GM19455 (cell line): ENCODE data around the gene SLC38A3.
"Not testable (repeated sequence)": the region's sequence is repeated elsewhere in the genome, so short reads cannot be mapped to it uniquely, and the experiment has no call there.

Source experiments
- ATAC-seq: cut with Tn5 transposase; IDR thresholded peaks from one replicate; pipeline ENCODE4 v1.9.1; 2021; ENCODE audit not compliant: unreplicated experiment

The SLC38A3 gene

DNA sequence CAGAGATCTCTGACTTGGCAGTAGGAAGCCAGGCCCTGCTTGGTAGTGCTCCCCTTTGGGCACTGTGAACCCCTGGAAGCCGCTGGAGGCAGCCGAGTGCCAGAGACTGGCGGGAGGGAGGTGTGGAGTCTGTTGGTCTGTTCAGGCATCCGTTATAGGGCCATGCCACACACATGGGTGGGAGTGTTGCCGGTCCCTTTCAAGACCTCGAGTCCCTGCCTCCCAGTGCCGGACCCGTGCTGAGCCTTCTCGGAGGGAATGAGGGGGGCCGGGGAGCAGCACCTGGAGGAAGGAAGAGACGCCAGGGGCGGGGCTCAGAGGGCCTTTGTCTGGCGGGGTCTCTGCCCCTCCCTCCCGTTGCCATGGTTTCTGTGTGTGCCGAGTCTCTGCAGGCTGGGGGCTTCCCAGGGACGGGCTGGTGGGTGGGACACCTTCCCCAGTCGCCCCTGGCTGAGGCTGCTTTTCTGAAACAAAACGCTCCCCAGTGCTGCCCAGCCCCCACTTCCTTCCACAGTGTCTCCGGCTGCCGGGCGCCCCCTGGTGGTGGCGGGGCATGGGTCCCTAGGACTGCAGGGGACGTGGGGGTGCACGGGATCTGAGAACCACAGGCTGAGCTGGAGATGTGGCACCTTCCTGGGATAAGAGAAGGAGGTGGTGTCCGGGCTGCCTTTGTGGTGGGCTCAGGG lies 40.9 kb downstream of the SLC38A3 start:
- ATAC-seq = peak; percentile 62

DNA sequence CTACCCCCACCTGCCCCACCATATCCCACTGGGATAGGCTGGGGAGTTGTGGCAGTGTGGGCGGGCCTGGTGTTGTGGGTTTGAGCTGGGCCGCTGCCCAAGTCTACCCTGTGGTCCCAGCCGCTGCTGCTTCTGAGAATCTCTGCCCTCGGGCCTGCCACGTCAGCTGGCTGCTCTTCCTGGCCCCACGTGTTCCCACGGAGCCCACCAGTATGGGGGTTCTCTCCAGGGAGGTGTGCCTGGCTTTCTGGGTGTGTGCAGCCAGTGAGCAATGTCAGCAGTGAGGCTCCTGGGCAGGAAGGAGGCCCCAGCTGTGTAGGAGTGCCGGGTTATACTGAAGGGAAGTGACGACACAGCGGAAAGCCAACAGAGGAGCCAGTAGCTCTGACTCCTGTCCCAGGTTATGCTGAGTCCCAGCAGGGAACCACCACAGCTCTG lies 41.5 kb downstream of the SLC38A3 start:
- ATAC-seq = peak; percentile 46

DNA sequence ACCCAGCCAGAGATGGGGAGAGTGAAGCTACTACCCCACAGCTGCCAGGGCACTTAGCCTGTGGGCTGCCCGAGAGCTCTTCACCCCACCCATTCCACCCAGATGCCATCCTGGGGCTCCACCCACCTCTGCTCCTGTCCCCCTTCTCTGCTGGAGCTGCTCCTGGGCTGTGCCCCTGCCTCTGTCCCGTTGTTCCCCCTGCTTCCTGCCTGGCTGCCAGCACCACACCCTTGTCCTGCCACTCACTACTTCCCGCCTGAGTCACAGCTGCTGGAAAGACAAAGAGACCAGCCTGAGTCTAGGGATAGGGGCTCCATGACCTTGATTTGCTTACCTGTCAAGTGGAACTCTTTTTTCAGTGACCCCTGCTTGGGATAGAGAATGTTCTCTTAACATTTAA lies 43.3 kb downstream of the SLC38A3 start:
- ATAC-seq = no peak

DNA sequence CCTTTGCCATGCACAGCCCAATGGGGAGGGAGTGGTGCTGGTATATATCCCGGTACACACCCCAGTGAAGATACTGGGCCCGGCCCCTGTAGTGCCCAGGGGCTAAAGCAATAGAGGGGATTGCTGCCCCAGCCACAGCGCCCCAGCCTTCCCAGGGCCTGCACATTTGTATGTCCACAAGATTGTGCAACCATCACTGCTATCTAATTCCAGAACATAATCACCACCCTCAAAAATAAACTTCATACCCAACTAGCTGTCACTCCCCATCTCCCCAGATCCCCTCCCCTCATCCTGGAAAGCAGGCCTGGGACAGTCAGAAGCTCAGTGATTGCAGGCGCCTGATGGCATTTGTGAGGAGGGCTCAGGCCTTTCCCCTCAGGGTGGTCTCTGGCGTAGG lies 44.4 kb downstream of the SLC38A3 start:
- no peak for ATAC-seq

DNA sequence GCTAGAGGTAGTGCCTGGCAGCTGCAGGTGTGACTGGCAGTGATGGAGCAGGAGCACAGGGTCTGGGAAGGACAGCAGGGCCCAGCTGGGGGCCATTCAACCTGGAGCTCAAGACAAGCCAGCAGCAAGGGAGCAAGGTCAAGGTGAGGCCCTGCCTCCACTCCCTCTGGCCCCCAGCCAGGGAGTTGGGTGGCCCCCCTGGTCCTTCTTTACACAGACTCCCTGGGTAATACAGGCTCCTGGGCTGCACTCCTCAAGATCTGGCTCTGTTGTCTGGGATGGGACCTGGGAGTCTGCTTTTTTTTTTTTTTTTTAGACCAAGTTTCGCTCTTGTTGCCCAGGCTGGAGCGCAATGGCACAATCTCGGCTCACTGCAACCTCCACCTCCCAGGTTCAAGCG lies 45.4 kb downstream of the SLC38A3 start:
- ATAC-seq = no peak

DNA sequence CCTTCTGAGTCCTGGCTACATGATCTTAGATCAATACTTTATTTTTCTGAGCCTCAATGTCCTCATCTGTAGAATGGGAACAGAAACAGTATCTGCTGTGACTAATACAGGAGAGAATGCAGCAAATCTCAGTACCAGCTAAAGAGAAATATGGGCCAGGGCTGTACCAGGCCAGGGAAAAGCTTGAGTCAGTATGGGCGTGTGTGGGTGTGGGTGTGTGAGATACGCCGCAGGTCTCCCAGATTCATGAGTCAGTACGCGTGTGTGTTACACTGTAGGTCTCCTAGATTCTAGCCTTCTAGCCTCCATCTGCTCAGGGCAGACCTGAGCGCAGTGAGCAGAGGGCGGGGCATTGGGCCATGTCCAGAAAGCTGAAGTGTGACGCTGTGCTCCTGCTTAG lies 46.1 kb downstream of the SLC38A3 start:
- ATAC-seq = no peak

DNA sequence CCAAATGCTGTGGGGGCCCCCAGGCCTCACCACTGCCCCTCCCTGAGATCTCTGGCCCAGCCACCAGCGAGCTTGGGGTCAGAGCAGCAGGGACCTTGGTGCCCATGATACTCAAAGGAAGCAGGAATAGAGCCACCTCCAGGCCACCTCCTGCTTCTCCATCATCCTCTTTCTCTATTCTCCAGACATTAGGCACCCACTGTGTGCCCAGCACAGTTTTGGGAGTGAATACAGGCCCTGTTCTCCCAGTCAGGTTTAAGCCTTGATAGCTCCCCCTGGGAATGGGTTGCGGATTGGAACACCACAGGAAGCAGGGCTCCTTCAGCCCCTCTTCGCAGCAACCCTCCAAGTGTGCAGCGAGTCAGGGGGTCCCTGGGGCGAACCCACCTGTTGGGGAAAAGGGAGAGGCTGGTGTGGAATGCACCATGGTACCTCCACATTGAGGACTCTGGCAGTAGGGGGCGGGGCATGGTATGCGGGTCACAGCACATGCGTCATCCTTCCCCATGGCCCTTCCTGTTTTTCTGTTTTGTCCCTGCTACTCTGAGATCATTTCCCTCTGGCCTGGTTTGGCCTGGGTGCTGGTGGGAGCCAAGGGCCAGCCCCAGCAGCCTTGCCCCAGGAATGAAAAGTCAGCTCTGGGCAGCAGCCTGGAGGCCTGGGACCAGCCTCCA lies 49.6 kb downstream of the SLC38A3 start:
- no peak for ATAC-seq

DNA sequence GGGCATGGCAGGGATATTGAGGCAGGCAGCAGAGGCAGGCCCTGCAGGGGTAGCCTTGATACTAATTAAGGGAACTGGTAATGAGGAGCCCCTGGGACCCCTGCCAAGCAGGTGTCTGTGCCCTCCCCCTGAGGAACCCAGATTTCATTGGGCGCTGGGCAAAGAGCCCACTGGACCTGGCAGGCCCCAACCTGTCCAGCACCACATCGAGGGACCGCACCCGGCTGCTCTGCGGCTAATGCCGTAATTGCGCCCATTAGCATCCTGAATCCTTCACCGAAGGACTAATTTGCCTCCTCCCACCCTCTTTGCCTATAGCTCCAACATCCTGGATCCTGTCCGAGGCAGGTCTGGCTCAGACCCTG lies 50.2 kb downstream of the SLC38A3 start:
- ATAC-seq = no peak

DNA sequence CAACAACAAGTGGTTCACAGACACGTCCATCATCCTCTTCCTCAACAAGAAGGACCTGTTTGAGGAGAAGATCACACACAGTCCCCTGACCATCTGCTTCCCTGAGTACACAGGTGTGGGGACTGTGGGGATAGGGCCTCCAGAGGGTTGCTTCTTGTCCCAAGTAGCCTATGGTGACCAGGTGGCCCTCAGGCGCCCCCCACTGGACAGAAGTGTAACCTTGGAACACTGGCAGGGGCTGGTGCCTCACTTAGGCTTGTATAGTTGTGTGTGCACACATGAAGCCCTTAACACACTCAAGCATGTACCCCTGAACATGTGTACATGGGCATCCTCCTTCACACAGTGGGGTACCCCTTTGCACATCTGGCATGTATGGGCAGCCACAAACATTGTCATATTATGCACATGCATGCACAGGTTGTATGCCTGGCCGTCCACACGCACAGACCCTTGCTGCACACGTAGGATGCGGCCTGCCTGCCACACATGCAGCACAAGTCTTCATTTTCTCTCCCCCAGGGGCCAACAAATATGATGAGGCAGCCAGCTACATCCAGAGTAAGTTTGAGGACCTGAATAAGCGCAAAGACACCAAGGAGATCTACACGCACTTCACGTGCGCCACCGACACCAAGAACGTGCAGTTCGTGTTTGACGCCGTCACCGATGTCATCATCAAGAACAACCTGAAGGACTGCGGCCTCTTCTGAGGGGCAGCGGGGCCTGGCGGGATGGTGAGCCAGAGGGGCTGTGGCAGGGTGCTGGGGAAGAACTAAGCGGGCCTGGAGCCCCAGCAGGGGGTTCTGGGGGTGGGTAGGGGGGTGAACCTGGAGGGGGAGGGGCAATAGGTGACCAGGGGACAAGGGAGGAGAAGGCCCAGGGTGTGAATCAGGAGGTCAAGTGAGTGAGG lies 52.2 kb downstream of the SLC38A3 start:
- ATAC-seq = no peak

DNA sequence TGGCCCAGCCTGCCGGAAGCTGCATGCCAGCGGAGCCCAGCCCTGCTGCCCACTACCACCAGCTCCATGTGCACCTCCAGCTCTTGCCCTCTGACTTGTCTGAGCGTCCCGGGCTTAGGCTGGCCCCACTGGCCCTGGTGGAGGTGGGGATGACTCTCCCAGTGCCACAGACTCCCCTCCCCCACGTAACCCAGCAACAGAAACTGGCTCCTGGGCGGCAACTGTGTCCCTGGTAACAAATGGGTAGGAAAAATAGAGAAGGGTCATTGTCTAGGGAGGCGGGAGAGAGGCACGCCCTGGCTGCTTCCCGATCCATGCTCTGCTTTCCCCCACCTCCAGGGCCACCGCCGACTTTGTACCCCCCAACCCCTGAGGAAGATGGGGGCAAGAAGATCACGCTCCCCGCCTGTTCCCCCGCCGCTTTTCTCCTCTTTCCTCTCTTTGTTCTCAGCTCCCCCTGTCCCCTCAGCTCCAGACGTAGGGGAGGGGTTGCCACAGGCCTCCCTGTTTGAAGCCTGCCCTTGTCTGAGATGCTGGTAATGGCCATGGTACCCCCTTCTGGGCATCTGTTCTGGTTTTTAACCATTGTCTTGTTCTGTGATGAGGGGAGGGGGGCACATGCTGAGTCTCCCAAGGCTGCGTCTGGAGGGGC lies 53.1 kb downstream of the SLC38A3 start:
- no peak for ATAC-seq

DNA sequence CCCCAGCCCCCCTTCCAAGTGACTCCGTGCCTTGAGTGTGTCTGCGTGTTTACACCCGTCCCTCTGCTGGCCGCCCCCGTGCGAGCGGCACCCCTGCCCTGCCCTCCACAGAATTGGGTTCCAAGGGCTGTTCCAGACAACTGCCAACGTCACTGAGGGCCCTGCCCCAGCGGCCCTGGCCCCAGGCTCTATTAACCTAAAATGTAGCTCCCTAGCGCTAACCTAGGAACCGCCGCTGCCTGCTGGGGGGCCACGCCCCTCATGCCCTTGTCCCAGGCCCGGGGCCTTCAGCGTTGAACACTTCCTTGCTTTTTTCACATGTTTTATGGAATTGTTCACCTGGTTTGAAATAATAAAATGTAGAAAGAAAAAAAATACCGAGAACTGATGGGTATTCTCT lies 53.9 kb downstream of the SLC38A3 start:
- no peak for ATAC-seq

DNA sequence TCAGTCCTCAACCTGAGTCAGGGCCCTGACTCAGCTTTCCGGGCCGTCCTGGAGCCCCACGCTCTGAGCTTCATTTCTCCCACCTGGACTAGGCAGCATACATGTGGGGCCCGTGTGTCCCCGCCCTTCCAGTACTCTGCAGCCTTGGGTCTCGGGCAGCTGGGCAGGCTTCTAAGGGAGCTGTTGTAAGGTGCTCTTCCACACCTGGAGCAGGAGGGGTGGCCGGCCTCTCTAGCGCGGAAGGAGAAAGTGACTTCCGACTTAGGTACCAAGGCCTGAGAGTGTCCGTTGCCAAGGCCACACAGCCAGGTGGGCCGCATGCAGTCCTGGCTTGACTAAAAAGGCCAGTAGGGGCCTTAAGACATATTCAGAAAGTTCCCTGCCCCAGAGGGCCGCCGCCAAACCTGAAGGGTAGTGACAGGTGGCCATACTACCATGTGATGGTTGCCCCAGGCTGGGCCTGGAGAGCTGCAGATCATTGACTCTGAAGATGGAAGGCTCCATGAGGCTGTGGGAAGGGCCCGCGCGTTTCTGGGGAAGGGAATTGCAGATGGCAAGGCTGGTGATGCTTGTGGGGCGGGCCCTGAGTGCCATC lies 54.5 kb downstream of the SLC38A3 start:
- ATAC-seq = peak; percentile 5

DNA sequence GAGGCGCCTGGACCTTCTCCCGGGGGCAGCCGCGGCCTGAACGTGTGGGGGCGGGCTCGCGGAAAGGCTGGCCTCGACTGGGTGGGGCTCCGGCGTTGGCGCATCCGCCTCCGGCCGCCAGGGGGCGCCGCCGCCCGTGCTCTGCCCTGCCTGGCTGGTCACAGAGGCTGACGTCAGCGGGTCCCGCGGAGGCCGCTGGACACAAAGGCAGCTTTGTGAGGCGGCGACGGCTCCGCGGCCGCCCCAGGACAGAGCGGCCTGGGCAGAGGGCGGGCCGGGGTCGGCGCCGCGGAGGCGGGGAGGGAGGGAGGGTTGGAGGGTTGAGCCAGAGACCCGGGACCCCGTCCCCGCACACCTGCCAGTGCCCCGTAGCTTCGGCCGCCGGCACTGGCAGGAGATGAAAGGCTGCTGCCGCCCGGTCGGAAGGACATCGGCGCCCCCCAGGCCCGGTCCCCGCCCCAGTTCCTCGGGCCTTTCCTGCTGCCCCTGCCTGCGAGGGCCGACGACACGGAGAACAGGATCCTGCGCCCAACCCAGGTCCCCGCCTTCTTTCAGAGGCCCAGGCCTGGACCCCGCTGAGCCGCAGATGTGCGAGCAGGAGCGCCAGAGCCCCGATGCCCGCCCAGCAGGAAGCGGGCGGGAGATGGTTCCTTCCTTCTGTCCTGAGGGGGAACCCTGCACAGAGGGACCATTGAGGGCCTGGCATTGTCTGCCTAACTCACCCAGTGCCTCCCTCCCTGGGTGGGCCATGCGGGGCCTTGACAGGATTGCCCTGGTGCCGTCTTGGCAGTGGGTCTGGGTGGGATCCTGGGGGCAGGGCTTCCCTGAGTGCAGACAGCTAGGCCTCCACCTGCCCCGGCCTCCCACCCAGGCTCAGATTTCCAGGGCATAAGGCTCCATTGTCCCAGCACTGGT lies 55.2 kb downstream of the SLC38A3 start:
- ATAC-seq = peak; percentile 87

DNA sequence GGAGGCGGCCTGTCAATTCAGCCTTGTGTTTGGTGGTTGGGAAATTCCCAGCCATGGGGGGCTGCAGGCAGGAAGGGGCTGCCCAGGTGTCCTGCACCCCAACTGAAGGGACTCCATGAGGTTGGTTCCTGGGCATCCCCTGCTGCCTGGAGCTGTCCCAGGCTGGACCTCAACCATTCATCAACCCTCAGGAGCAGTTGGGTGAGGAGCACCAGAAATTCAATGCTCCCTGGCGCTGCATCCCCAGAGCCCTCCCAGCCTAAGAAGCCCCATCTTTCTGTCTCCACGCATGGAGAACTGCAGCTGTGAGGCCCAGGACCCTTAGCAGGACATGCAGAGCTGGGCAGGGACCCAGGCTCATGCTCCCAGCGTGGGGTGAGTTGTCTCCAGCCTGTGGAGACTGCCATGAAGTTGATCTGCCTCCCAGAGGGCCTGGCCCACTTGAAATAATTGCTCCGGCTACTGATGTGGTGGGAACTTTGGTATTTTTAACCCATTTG lies 55.9 kb downstream of the SLC38A3 start:
- ATAC-seq = no peak

DNA sequence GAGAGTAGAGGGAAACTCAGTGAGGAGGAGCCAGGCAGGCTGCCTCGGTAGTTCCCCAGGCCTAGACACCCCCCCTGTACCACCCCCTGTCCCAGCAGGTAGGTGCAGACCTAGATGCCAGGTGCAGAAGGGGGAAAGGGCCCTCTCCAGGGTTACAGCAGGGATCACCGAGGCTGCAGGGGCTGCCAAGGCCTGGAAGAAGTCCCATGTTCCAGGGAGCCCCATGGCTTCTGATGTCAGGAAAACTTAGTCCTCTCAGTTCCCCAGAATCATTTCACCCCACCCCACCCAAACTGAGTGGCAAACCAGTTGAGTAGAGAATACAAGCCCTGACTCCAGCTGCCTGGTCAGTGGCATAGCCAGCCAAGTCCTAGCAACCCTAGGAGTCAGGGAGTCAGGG lies 56.4 kb downstream of the SLC38A3 start:
- ATAC-seq = no peak

DNA sequence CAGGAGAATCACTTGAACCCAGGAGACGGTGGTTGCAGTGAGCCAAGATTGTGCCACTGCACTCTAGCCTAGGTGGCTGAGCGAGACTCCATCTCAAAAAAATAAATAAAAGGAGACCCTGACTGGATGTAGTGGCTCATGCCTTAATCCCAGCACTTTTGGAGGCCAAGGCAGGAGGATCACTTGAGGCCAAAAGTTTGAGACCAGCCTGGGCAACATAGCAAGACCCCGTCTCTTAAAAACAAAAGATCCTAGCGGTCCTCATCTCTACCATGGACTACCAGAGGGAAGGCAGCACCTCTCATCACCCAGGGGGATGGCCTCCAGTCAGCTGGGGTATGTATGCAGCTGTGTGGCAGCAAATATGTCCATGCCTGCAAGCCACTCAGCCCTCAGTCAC lies 57.1 kb downstream of the SLC38A3 start:
- not testable (repeated sequence) for ATAC-seq

DNA sequence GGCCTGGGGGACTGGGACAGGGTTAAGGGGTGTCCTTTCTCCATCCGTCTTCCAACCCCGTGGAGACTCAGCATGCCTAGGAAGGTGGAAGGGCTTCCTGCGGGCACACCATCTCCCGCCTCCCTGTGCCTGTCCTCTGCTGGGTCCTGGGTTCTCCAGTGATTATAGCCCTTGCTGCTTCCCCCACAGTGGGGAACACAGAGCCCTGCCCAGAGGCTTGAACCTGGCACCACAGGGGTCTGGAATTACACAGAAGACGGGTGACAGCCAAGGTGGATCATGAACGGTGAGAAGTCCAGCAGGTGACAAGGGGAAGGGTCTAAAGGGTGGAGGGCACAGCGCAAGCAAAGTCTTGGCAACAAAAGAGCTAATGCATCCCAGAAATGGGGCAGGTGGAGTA lies 57.7 kb downstream of the SLC38A3 start:
- no peak for ATAC-seq

DNA sequence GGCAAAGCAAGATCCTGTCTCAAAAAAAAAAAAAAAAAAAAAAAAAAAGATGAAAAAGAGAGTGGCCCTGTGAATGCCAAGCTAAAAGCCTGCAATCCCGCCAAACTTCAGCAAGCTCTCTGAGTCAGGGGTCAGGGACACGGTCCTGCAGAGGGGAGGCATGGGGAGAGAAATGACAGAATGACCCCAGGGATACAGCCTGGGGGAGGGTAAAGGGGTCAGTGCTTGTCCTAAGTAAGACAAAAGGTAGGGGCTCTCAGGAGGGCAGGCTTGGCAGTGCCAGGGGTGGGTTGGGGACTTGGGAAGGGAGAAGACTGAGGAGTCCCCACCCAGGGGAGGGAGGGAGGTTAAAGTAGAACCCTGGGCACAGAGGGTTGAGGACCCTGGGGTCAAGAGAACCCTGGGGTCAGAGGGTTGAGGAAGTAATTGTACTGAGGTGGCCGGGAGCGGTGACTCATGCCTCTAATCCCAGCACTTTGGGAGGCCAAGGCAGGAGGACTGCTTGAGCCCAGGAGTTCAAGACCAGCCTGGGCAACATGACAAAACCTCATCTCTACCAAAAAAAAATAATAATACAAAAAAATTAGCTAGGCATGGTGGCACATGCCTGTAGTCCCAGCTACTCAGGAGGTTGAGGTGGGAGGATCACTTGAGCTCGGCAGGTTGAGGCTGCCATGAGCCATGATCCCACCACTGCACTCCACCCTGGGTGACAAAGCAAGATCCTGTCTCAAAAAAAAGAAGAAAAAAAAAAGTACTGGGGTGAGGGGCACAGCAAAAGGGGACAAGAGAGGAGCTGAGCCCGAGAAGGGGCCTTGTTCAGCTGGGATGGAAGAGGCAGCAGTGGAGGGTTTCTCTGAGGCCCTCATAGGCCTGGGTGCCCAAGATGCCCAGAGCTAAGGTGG lies 58.7 kb downstream of the SLC38A3 start:
- ATAC-seq = no peak
